ENCODE data around the gene TENT4B.

Gene TENT4B

DNA sequence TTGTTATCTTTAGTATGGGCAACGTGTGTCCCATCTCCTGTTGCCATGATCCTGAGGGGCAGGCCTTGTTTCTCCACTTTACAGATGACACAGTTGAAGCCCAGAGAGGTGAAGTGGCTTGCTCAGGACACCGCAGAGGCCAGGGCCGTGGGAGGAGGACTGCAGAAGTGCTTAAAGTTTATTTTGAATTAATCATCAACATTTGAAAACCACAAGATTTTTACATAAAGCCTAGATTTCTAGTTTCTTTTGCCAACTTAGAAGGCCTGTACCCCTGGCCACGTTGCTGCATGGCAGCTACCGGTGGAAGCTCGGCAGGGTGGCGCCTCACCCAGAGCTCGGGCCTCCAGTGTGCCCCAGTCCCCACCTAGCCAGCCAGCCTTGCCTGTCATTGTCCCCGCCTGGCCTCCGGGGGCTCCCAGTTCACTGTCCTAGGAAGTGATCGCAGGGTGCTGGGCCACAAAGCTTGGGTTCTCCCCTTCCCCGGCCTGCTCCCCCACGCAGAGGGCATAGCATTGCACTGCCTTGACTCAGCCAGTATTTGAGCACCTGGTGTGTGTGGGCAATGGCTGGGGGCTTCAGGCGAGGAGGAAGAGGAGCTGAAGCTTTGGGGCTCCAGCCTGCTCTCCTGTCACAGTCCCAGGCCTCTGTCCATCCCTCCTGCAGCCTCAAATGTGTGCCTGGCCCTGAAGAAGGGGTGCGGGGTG lies 98.4 kb downstream of the TENT4B start:
- peak overlapping the region in 2 of 11 experiments; percentile 10 to 39; a peak in 4 of 22 replicates for H3K9ac ChIP-seq

DNA sequence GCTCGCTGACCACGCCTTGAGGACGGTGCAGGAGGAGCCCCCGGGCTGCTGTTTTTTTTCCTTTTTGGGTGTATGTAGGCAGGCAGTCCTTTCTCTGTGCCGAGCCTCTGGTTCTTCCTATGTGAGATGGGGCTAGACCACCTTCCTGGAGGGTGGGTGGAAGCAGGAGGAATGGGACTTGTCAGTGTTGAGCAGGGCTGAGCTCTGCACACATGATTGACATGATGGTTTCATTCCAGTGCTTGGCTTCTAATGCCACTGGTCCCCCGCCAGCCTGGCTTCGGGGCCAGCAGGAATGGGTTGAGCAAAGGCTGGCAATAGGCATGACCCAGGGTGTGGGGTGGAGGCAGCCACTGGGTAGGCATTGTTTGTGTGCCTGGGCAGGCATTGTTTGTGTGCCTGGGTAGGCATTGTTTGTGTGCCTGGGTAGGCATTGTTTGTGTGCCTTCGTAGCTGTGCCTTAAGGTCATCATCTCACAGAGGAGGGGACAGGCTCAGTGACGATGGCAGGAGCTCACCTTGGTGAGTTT lies 99.0 kb downstream of the TENT4B start:
- Histone ChIP-seq H4K20me1 (peaks cover 0 to 46% (median 0%) of the 10 kb centered on the region in 11 experiments; a peak in 7 of 22 replicates), H3K4me3 (no peak overlapping the region), H3K9ac (peak overlapping the region in 1 of 11 experiments; percentile 39; a peak in 2 of 22 replicates), H3K36me3 (peaks cover 0 to 6% (median 0%) of the 10 kb centered on the region in 11 experiments; a peak in 1 of 22 replicates), H3K9me3 (replicated peaks in 1 of 11) (no peaks in the 10 kb centered on the region; a peak in 1 of 22 replicates), H3K27me3 (no peaks in the 10 kb centered on the region), H3K4me2 (peak overlapping the region; percentile 5 to 73 (median 26); a peak in 16 of 22 replicates), H3K27ac (0 out of 22 replicates have a peak overlapping the region, but pooled peaks of 1 of the 11 experiments have one; percentile 18), H3K4me1 (peaks cover 24 to 65% (median 48%) of the 10 kb centered on the region in 10 experiments)
- TF ChIP-seq Cebpa-rat (IDR thresholded peaks at IDR 0.05), result no peak

More for the DNA sequence above, 98.4 kb downstream of the TENT4B start:
- no peak for TF ChIP-seq Cebpa-rat (IDR thresholded peaks at IDR 0.05)
- Histone ChIP-seq H3K36me3 (peaks cover 0 to 6% (median 0%) of the 10 kb centered on the region in 11 experiments; a peak in 1 of 22 replicates), H3K27me3 (no peaks in the 10 kb centered on the region; a peak in 3 of 22 replicates), H3K4me1 (peaks cover 30 to 71% (median 54%) of the 10 kb centered on the region in 10 experiments), H3K4me2 (peak overlapping the region; percentile 5 to 73 (median 26); a peak in 16 of 22 replicates), H3K27ac (no peak overlapping the region), H4K20me1 (peaks cover 0 to 46% (median 0%) of the 10 kb centered on the region in 11 experiments; a peak in 7 of 22 replicates), H3K4me3 (no peak overlapping the region), H3K9me3 (replicated peaks in 1 of 11) (no peaks in the 10 kb centered on the region; a peak in 1 of 22 replicates)

DNA sequence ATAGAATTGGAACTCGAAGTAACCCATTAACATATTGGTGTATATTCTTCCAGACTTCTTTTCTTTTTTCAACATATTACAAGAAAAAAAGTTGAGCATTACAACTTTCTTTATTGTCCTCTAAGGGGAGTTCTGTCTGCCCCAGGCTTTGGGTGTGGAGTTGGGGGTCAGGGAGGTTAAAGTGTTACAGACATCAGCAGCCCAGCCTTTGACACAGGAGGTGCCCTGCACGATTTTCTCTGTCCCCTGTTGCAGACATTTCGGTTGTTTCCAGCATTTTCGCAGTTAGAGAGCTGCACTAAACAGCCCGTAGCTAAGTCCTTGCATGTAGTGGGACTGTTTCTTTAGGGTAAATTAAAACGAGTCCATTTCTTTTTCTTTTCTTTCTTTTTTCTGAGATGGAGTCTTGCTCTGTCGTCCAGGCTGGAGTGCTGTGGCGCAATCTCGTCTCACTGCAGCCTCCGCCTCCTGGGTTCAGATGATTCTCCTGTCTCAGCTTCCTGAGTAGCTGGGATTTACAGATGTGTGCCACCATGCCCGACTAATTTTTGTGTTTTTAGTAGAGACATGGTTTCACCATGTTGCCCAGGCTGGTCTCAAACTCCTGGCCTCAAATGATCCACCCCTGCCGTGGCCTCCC lies 99.9 kb downstream of the TENT4B start:
- no peak overlapping the region for H3K4me3 ChIP-seq
- no peaks in the 10 kb centered on the region; a peak in 1 of 22 replicates for H3K9me3 ChIP-seq (replicated peaks in 1 of 11)
- peak overlapping the region in 2 of 11 experiments; percentile 26 to 31; a peak in 2 of 22 replicates for H3K9ac ChIP-seq
- H3K36me3 ChIP-seq, result peaks cover 0 to 6% (median 0%) of the 10 kb centered on the region in 11 experiments; a peak in 1 of 22 replicates
- no peaks in the 10 kb centered on the region for H3K27me3 ChIP-seq
- H4K20me1 ChIP-seq, result peaks cover 0 to 46% (median 0%) of the 10 kb centered on the region in 11 experiments; a peak in 7 of 22 replicates
- peak overlapping the region; percentile 21 to 73 (median 64); a peak in 20 of 22 replicates for H3K4me2 ChIP-seq
- peak overlapping the region in 5 of 11 experiments; percentile 7 to 50 (median 35); a peak in 6 of 22 replicates for H3K27ac ChIP-seq
- peak in 2 of 11 experiments; percentile 30 to 55; a peak in 1 of 22 replicates for TF ChIP-seq Cebpa-rat (IDR thresholded peaks at IDR 0.05)
- H3K4me1 ChIP-seq, result peaks cover 26 to 61% (median 44%) of the 10 kb centered on the region in 10 experiments

DNA sequence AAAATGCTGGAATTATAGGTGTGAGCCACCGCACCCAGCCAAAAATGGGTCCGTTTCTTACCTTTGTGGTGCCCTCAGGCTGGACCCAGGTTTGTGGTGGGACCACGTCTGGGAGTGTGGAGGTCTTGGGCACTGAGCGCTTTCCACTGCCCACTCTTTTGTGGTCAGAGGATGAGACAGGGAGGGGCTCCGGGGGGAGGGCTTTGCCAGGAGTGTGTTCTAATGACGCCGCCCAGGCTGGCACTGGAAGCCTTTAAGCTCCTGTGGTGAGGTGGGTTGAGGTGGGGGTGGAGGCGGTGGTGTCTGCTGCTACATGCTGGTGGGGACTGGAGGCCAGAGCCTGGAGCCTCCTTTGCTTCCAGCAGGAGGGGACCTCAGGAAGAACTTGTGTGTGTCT lies 100.4 kb downstream of the TENT4B start:
- Histone ChIP-seq H3K4me2 (peak overlapping the region; percentile 21 to 73 (median 64); a peak in 20 of 22 replicates), H3K9me3 (replicated peaks in 1 of 11) (no peaks in the 10 kb centered on the region; a peak in 1 of 22 replicates), H3K27me3 (no peaks in the 10 kb centered on the region), H3K27ac (peak overlapping the region in 7 of 11 experiments; percentile 8 to 50 (median 35); a peak in 10 of 22 replicates), H3K9ac (0 out of 22 replicates have a peak overlapping the region, but pooled peaks of 3 of the 11 experiments have one; percentile 15 to 31 (median 26)), H3K4me1 (peaks cover 31 to 61% (median 47%) of the 10 kb centered on the region in 10 experiments), H3K36me3 (peaks cover 0 to 6% (median 0%) of the 10 kb centered on the region in 11 experiments; a peak in 1 of 22 replicates), H3K4me3 (no peak overlapping the region), H4K20me1 (peaks cover 0 to 41% (median 0%) of the 10 kb centered on the region in 11 experiments; a peak in 7 of 22 replicates)
- no peak for TF ChIP-seq Cebpa-rat (IDR thresholded peaks at IDR 0.05)

DNA sequence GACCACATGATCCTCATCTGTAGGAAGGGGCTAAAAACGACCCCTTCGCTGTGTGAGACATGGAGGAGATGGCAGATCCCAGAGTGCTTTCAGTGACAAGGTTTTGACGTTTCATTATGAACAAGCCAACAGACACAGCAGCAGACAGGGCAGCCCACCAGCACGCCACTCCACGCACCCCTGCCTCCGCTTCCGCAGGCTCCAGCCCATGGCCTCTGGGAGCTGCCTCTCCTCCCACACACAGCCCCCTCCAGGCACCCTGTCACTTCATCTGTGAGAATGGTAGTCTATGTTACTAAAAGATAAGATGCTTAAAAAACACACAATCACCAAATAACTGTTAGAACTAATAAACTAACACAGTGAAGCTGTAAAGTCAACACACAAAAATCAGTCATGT lies 101.0 kb downstream of the TENT4B start:
- TF ChIP-seq Cebpa-rat (IDR thresholded peaks at IDR 0.05), result no peak
- peaks cover 0 to 6% (median 0%) of the 10 kb centered on the region in 11 experiments; a peak in 1 of 22 replicates for H3K36me3 ChIP-seq
- H3K4me1 ChIP-seq, result peaks cover 37 to 61% (median 49%) of the 10 kb centered on the region in 10 experiments
- H3K4me3 ChIP-seq, result no peak overlapping the region
- H4K20me1 ChIP-seq, result peaks cover 0 to 35% (median 0%) of the 10 kb centered on the region in 11 experiments; a peak in 7 of 22 replicates
- no peaks in the 10 kb centered on the region for H3K27me3 ChIP-seq
- no peaks in the 10 kb centered on the region; a peak in 1 of 22 replicates for H3K9me3 ChIP-seq (replicated peaks in 1 of 11)
- H3K4me2 ChIP-seq, result peak overlapping the region in 9 of 11 experiments; percentile 21 to 73 (median 64); a peak in 15 of 22 replicates
- H3K9ac ChIP-seq, result 0 out of 22 replicates have a peak overlapping the region, but pooled peaks of 1 of the 11 experiments have one; percentile 31
- H3K27ac ChIP-seq, result peak overlapping the region in 7 of 11 experiments; percentile 8 to 50 (median 35); a peak in 8 of 22 replicates

DNA sequence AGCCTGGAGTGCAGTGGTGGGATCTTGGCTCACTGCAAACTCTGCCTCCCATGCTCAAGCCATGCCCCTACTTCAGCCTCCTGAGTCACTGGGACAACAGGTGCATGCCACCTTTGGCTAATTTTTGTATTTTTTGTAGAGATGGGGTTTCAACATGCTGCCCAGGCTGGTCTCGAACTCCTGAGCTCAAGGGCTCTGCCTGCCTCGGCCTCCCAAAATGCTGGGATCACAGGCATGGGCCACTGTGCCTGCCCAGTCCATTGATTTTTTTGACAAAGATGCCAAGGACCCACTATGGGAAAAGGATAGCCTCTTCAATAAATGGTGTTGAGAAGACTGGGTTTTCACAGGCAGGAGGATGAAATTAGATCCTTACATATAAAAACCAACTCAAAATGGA lies 102.4 kb downstream of the TENT4B start:
- H3K9me3 ChIP-seq (replicated peaks in 1 of 11), result peaks cover 0 to 4% (median 0%) of the 10 kb centered on the region in 11 experiments; a peak in 2 of 22 replicates
- peaks cover 50 to 66% (median 61%) of the 10 kb centered on the region in 10 experiments for H3K4me1 ChIP-seq
- H3K27me3 ChIP-seq, result no peaks in the 10 kb centered on the region
- H3K9ac ChIP-seq, result no peak overlapping the region
- no peak overlapping the region for H3K4me2 ChIP-seq
- no peak overlapping the region for H3K4me3 ChIP-seq
- H3K36me3 ChIP-seq, result no peaks in the 10 kb centered on the region
- no peak for TF ChIP-seq Cebpa-rat (IDR thresholded peaks at IDR 0.05)
- peaks cover 0 to 31% (median 6%) of the 10 kb centered on the region in 11 experiments; a peak in 7 of 22 replicates for H4K20me1 ChIP-seq
- H3K27ac ChIP-seq, result no peak overlapping the region

DNA sequence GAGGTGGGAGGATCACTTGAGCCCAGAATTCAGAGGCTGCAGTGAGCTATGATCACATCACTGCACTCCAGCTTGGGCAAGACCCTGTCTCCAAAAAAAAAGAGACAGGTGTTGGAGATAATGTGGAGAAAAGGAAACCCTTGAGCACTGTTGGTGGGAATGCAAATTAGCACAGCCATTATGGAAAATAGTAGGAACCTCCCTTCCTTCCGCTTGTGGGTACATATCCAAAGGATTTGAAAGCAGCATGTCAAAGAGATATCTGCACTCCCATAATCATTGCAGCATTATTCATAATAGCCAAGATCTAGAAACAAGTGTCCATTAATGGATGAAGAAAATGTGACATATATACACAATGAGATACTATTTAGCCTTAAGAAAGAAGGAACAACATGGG lies 103.5 kb downstream of the TENT4B start:
- no peak for TF ChIP-seq Cebpa-rat (IDR thresholded peaks at IDR 0.05)

DNA sequence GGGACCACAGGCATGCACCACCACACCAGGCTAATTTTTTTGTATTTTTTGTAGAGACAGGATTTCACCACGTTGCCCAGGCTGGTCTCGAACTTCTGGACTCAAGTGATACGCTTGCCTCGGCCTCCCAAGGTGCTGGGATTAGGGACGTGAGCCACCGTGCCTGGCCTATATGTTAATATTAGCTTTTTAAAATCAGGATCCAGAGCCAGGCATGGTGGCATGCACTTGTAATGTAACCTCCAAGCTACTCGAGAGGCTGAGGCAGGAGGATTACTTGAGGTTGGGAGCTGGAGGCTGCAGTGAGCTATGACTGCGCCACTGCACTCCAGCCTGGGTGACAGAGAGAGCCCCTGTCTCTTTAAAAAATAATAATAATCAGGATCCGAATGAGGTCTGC lies 104.8 kb downstream of the TENT4B start:
- TF ChIP-seq Cebpa-rat (IDR thresholded peaks at IDR 0.05), result no peak
- H3K4me2 ChIP-seq, result peak overlapping the region in 9 of 11 experiments; percentile 80 to 100 (median 98); a peak in 17 of 22 replicates
- H3K9ac ChIP-seq, result no peak overlapping the region
- peaks cover 0 to 18% (median 0%) of the 10 kb centered on the region in 11 experiments; a peak in 3 of 22 replicates for H4K20me1 ChIP-seq
- peak overlapping the region in 6 of 11 experiments; percentile 75 to 86 (median 78); a peak in 7 of 22 replicates for H3K27ac ChIP-seq
- peaks cover 46 to 69% (median 65%) of the 10 kb centered on the region in 10 experiments for H3K4me1 ChIP-seq
- no peak overlapping the region for H3K4me3 ChIP-seq
- H3K36me3 ChIP-seq, result no peaks in the 10 kb centered on the region
- no peaks in the 10 kb centered on the region; a peak in 1 of 22 replicates for H3K27me3 ChIP-seq
- H3K9me3 ChIP-seq (replicated peaks in 1 of 11), result peaks cover 0 to 7% (median 0%) of the 10 kb centered on the region in 11 experiments; a peak in 2 of 22 replicates

More for the DNA sequence above, 103.5 kb downstream of the TENT4B start:
- H3K27ac ChIP-seq, result no peak overlapping the region
- H3K9ac ChIP-seq, result no peak overlapping the region
- no peak overlapping the region for H3K4me2 ChIP-seq
- H3K27me3 ChIP-seq, result no peaks in the 10 kb centered on the region; a peak in 1 of 22 replicates
- H3K9me3 ChIP-seq (replicated peaks in 1 of 11), result peaks cover 0 to 7% (median 0%) of the 10 kb centered on the region in 11 experiments; a peak in 2 of 22 replicates
- no peak overlapping the region for H3K4me3 ChIP-seq
- H3K4me1 ChIP-seq, result peaks cover 46 to 69% (median 65%) of the 10 kb centered on the region in 10 experiments
- no peaks in the 10 kb centered on the region for H3K36me3 ChIP-seq
- H4K20me1 ChIP-seq, result peaks cover 0 to 25% (median 7%) of the 10 kb centered on the region in 11 experiments; a peak in 8 of 22 replicates
